GM19452 (cell line): ENCODE measurements around the gene NOP53.
A peak's percentile ranks its signal among the peaks of the same experiment; 100 is the strongest.
"Not testable (repeated sequence)": the region's sequence is repeated elsewhere in the genome, so short reads cannot be mapped to it uniquely, and the experiment has no call there.

ENCODE experiments used
- ATAC-seq: cut with Tn5 transposase; IDR thresholded peaks from one replicate; pipeline ENCODE4 v1.9.1; 2021; ENCODE audit not compliant: unreplicated experiment

NOP53 gene

DNA sequence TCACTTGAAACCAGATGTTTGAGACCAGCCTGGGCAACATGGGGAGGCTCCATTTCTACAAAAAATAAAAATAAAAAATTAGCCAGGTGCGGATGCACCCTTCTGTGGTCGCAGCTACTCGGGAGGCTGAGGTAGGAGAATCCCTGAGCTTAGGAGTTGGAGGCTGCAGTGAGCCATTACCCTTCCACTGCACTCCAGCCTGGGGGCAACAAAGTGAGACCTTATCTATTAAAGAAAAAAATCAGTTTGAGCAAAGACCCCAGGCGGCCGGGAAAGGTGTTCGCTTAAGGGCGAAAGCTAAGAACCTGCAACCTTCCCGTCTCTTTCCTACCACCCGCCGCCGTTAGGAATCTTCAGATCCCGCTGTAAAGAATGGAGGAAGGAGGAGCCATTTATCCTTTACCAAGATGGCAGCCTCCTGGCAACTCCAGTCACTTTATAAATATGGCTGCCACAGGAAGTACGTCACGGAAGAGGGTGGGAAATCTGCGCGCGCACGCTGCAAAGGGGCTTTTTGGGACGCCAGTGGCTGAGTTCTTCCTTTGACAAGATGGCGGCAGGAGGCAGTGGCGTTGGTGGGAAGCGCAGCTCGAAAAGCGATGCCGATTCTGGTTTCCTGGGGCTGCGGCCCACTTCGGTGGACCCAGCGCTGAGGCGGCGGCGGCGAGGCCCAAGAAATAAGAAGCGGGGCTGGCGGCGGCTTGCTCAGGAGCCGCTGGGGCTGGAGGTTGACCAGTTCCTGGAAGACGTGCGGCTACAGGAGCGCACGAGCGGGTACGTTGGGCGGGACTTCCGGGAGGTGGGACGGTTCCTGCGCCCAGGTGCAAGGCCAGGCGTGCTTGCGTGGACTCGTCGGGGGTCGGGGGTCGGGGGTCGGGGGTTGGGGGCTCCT, at the start of gene NOP53:
NOP53 (plus strand) TSS at position 537 of the 892 bp plus-strand sequence; CDS start at position 551, 14 bp downstream.
- ATAC-seq = peak; percentile 65

DNA sequence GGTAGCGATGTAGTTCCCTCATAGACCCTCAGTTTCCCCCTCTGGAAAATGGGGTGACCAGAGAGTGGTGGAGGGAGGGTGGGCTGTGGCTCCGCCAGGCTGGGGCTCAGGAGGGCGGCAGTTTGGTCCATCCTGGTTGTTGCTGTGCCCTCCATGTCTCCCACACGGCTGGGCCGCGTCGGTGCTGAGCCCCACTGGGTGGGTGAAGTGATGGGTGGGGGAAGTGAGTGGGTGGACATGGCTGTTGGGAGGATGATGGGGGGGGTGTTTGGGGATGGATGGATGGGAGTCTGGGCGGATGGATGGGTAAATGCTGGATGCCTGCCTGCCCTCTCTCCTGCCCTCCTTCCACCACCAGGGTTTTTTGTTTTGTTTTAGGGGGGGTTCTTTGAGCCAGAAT, 48.7 kb upstream of the NOP53 start:
- ATAC-seq = no peak

DNA sequence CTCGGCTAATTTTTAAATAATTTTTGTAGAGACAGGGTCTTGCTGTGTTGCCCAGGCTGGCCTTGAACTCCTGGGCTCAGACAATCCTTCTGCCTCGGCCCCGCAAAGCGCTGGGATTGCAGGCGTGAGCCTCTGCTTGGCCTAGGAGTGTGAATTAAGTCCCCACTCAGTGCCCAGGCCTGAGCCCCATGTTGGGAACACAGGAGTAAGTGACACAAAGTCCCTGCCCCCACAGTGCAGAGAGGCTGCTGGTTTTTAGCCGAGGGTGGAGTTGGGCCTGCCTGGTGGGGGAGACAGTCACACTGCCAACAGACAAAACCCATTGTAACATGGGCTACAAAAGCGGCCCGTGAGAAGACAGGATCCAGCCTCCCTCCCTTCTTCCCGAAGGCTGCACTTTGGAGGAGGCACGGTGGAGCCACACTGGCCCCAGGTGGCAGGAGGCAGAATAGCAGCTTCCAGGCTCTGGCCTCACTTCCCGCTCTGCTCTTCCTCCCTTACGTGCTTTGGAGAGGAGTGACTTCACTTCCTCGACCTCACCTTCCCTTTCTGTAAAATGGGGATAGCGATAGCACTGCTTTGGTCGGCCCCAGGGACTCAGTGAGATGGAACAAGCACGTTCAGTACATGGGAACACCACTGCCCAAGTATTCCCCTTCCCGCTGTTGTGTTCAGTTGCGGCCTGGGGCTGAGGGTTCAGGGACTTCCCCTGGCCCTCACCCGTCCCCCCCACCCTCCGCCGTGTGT, 47.3 kb upstream of the NOP53 start:
- ATAC-seq = no peak

DNA sequence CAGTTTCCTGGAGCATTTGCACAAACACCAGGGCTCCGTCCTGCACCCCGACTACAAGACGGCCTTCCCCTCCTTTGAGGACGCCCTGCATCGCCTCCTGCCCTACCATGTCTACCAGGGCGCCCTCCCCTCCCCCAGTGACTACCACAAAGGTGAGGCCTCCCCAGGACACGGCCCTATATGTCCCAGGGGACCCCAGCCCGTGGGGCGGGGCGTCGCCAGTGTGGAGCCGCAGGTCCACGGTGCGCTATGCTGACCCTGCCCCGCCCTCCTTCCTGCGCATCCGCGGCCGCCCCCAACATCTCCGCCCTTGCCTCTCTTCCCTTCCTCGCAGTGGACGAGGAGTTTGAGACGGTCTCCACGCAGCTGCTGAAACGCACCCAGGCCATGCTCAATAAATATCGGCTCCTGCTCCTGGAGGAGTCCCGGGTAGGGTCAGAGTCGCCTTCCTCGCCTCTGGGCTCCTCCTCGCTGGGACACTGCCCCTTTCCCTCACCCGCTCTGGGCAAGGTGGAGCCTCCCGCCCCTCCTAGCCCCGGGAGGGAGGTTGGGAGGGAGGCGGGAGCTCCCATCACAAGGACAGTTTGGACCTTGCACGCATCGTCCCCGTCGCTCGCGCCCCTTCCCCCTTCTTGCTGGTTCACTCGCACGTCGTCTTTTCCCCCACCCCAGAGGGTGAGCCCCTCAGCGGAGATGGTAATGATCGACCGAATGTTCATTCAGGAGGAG, 46.6 kb upstream of the NOP53 start:
- ATAC-seq = no peak

DNA sequence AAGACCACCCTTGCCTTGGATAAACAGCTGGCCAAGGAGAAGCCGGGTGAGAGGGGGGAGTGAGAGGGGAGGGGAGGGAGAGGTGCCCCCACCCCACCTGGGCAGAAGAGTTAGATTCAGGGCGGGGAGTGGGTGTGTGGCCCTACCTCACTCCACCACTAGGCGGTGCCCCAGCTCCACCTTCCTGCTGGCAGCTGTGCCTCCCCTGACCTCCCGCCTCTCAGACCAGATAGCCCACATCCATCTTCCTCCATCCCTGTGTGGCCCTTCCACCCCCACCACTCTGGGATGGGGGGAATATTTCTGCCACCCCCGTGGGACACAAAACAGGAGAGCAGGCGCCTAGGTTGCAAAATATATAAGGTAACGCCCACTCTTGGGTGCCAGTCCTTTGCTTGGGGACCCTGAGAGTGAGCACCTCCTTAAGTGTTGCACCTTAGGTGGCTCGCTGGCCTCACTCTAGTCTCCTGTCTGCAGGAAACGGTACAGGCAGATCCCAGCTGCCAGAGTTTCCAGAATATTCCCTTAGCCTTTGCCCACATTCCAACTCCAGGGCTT, 45.9 kb upstream of the NOP53 start:
- ATAC-seq = no peak

DNA sequence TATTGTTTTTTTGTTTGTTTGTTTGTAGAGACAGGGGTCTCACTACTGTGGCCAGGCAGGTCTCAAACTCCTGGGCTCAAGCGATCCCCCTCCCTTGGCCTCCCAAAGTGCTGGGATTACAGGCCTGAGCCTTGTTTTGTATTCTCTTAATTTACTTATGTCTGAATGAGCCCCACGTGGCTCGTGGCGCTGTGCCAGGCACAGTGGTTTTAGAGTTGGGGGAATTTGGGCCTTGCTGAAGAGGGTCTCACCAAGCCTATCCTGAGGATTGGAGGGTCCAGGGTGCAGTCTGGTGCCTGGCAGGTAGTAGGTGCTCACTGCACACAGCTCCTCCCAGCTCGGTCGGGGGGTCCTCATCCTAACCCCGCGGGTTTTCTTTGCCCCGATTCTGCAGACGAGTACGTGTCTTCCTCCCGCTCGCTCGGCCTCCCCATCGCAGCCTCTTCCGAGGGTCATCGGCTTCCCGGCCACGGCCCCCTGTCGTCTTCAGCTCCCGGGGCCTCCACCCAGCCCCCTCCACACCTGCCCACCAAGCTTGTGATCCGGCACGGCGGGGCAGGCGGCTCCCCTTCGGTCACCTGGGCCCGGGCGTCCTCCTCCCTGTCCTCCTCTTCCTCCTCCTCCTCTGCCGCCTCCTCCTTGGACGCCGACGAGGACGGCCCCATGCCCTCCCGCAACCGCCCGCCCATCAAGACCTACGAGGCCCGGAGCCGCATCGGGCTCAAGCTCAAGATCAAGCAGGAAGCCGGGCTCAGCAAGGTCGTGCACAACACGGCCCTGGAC, 44.2 kb upstream of the NOP53 start:
- no peak for ATAC-seq

DNA sequence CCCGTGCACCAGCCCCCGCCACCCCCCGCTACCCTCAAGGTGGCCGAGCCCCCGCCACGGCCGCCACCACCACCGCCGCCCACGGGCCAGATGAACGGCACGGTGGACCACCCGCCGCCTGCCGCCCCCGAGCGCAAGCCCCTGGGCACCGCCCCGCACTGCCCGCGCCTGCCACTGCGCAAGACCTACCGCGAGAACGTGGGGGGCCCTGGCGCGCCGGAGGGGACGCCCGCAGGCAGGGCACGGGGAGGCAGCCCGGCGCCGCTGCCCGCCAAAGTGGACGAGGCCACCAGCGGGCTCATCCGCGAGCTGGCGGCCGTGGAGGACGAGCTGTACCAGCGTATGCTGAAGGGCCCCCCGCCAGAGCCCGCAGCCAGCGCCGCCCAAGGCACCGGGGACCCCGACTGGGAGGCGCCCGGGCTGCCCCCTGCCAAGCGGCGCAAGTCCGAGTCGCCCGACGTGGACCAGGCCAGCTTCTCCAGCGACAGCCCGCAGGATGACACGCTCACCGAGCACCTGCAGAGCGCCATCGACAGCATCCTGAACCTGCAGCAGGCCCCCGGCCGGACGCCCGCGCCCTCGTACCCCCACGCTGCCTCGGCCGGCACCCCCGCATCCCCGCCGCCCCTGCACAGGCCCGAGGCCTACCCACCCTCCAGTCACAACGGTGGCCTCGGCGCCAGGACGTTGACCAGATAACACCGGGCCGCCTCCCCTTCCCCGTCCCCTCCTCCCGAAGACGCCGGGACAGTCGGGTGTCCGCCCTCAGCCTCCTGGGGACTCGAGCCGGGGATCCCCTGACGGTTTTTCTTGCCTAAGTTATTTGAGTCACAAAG, 43.4 kb upstream of the NOP53 start:
- ATAC-seq = no peak

DNA sequence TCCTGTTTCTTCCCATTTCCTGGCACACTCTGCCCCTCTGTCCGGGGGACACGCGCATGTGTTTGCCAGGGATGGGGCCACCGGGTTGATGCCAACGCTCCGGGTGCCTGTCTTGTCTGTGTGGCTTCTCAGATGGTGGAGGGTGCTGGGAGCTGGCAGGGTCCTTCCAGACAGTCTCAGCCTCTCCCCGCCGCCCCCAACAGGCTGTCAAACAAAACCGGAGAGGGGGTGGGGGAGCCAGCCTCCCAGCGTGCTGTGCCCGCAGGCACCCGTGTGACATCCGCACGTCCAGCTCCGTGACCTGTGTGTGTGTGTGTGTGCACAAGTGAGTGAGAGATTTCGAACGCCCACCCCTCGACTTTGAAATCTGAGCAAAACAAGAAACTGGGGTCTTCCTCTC, 42.7 kb upstream of the NOP53 start:
- ATAC-seq = no peak

DNA sequence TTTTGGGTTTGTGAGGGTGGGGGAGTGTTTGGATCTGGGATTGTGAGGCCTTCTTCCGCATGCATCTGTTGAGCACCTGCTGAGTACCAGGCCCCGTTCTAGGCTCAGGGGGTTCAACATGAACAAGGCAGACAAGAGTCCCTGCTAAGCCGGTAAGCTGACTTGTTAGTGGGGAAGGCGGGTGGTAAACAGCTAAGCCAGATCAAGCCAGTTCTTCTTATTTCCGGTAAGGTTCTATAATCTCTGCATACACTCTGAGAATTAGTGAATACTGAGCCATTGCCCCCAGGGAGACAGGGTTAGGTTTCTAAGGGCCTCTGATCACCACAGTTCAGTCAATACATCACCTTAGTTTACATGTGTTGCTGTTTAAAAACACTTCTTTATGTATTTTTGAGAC, 42.0 kb upstream of the NOP53 start:
- ATAC-seq = no peak

DNA sequence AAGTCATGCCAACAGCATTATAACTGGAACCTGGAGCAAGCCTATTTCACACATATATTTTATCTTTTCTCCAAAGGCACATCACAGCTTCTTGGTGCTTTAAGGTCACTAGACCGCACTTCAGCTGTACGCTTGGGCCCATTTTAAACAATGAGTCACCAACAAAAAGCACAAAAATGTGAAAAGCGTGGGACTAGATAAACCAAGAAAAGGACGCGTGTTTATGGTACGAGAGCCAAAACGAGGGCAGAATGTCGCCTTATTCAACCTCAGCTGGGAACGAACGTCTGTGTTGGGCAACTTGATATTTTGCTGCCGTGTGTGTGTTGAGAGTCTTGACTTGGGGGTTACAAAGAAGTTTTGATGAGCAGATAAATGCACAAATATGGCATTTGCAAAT, 41.3 kb upstream of the NOP53 start:
- ATAC-seq = no peak

DNA sequence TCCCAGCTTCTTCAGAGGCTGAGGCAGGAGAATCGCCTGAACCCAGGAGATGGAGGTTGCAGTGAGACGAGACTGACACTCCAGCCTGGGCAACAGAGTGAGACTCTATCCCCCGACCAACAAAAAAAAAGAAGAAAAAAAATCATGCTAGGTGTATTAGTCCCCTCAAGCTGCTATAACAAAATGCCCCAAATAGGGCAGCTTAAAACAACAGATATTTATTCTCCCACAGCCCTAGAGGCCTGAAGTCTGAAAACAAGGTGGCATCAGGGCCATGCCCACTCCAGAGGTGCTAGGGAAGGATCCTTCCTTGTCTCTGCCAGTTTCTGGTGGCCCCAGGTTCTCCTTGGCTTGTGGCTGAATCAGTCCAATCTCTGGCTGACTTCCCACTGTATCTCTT, 40.7 kb upstream of the NOP53 start:
- no peak for ATAC-seq

DNA sequence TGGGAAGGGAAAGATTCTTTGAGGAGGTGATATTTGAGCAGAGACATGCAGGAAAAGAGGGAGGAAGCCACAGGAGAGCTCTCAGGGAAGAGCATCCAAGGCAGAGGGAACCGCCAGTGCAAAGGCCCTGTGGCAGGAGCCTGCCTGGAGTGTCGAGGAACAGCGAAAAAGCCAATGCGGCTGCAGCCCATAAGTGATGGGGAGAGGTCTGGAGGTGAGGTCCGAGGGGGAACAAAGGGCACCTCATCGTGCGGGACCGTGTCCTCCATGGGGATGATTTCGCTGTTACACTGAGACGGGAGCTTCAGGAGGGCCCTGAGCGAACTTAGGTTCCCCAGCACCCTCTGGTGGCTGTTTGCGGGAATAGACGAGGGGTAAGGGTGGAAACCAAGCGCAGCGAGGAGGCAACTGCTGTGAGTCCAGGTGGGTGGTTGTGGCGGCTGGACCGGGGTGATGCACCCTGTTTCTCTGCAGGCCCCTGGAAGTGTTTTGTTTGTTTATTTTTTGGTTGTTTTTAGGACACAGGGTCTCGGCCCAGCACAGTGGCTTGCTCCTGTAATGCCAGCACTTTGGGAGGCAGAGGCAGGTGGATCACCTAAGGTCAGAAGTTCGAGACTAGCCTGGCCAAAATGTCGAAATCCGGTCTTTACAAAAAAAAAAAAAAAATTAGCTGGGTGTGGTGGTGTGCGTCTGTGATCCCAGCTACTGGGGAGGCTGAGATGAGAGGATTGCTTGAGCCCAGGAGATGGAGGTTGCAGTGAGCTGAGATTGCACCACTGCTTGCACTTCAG, 38.0 kb upstream of the NOP53 start:
- ATAC-seq = no peak

DNA sequence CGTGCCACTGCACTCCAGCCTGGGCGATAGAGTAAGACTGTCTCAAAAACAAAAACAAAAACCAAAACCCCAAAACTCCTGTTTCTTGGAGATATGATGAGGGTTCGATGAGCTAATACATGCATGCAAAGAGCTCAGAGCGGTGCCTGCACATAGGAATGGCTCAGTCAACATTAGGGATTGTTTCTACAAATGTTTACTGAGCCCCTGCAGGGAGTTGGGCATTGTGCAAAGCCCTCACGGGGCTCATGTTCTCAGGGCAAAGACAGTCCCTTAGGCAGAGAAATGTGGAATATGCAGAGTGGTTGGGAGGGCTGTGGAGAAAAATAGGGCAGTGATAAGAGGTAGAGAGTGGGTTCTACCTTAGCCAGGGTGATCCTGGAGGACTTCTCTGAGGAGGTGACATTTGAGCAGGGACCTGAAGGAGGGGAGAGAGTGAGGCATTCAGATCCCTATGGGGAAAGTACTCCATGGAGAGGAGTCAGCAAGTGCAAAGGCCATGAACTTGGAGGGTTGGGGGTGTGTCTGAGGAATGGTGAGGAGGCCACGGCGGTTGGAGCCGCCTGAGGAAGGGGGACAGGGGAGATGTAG, 33.6 kb upstream of the NOP53 start:
- ATAC-seq = no peak

DNA sequence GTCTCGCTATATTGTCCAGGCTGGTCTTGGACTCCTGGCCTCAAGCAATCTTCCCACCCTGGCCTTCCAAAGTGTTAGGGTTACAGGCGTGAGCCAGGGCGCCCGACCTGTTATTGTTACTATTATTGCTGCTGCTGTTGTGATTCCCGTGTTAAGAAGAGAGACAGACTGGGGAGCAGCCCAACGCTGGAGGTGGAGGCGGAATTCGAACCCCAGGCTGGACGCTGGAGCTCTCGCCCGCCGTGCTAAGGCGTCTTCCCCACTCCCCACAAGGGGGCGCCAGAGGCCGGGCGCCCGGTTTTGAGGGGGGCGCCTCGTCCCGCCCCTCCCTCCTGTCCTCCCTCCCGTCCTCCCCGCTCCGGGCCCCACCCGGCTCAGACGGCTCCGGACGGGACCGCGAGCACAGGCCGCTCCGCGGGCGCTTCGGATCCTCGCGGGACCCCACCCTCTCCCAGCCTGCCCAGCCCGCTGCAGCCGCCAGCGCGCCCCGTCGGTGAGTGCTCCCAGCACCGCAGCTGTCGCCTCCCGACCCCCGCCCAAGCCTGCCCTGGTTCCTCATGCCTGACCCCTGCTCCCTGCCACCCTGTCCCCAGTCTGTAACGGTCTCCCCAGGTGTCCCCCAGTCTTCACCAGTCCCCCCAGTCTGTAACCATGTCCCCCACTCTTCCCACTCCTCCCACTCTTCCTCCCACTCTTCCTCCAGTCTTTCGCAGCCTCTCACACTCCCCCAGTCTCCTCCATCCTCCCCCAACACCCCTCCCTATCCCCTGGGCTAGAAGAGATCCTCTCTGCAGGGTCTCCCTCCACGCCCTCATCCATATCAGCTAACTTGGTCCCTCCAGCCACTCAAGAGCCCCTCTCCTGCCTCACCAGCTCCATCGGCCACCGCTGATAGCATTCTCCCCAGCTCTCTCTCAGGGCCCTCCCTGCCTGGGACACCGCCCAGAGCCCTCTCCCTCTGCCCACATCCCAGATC, 32.0 kb upstream of the NOP53 start, which contains the start of gene EHD2:
EHD2 (plus strand) TSS at position 377 of the 976 bp plus-strand sequence. CDS start 3,191 bp downstream, outside the sequence.
- no peak for ATAC-seq

DNA sequence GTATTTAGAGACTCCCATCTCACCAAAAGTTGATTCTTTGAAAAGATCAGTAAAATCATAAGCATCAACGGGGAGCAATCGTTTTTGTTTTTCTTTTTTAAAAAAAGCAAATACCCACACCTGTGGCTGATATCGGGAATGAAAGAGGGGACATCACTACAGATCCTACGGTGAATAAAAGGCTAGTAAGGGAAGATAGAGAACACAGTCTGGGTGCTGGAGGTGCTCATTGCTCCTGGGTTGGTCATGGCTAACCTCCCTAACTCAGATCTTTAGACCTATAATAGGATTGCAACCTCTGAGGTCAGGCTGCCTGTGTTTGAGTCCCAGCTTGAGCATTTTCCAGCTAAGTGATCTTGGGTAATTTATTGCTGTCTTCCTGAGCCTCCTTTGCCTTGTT, 31.0 kb upstream of the NOP53 start:
- no peak for ATAC-seq

DNA sequence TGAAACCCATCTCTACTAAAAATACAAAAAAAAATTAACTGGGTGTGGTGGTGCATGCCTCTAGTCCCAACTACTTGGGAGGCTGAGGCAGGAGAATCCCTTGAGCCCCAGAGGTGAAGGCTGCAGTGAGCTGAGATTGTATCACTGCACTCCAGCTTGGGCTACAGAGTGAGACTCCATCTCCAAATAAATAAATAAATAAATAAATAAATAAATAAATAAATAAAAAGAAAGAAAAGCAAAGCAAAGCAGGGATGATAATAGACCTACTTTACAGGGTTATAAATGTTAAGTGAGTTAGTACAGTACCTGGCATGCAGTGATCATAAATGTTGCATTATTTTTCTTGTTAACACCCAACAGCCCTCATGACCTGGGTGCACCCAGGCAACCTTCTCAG, 30.5 kb upstream of the NOP53 start:
- not testable (repeated sequence) for ATAC-seq

DNA sequence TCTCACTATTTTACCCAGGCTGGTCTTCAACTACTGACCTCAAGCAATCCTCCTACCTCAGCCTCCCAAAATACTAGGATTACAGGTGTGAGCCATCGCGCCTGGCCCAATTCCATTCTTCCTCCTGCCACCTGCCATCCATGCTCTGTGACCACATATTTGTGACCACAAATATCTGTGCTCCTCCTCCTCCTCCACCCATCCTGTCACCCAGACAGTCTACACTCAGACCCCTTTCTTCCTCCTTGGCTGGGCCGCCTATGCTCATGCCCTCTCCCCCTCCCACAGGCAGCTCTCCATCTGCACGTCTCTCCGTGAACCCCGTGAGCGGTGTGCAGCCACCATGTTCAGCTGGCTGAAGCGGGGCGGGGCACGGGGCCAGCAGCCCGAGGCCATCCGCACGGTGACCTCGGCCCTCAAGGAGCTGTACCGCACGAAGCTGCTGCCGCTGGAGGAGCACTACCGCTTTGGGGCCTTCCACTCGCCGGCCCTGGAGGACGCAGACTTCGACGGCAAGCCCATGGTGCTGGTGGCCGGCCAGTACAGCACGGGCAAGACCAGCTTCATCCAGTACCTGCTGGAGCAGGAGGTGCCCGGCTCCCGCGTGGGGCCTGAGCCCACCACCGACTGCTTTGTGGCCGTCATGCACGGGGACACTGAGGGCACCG, 28.9 kb upstream of the NOP53 start:
- ATAC-seq = no peak
